ENCODE measurements around the gene CMAS.
"Not testable (repeated sequence)": the region's sequence is repeated elsewhere in the genome, so short reads cannot be mapped to it uniquely, and the experiment has no call there.

Gene CMAS

DNA sequence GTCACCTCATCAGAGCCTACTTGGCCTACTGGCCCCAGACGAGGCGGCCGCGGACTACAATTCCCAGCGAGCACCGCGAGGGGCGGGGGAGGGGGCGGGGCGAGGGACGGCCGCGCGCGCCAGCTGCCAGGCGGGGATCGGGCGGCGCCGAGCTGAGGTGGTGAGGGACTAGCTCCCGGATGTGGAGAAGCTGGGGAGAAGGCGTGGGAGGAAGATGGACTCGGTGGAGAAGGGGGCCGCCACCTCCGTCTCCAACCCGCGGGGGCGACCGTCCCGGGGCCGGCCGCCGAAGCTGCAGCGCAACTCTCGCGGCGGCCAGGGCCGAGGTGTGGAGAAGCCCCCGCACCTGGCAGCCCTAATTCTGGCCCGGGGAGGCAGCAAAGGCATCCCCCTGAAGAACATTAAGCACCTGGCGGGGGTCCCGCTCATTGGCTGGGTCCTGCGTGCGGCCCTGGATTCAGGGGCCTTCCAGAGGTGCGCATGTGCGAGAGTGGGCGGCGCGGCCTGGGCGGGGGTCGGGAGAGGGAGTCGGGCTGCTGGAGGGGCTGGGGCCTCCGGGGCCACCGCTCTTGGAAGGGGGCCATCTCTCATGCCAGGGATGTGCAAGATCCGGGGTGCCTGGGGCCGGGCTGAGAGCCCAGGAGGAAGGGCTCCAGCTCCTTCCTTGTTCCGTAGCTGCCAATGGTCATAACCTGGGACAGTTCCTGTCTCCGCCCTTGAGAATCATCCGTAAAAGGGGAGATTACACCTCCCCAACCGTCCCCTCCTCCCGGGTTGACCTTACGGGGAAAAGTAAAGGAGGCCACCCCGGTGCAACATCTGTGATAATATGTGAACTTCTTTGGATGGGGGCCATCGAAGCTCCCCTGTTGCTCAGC, at the start of gene CMAS:
Gene CMAS, plus strand, starts transcription at position 129 of the 878 bp plus-strand sequence. Its CDS starts 86 bp downstream, at position 215.
- Mint-ChIP-seq H3K4me3 (peak within 1 kb of the TSS; percentile 95 to 99 (median 97)), H3K36me3 (ENCODE audit: low read depth) (peaks cover 14% of the 10 kb centered on the region), H3K4me1 (peaks cover 30% of the 10 kb centered on the region), H3K27ac (peak within 1 kb of the TSS; percentile 75 to 96 (median 92)), H3K9me3 (no peaks in the 10 kb centered on the region), H3K27me3 (ENCODE audit: low read depth) (no peaks in the 10 kb centered on the region)
- TF ChIP-seq, protein P1, sequence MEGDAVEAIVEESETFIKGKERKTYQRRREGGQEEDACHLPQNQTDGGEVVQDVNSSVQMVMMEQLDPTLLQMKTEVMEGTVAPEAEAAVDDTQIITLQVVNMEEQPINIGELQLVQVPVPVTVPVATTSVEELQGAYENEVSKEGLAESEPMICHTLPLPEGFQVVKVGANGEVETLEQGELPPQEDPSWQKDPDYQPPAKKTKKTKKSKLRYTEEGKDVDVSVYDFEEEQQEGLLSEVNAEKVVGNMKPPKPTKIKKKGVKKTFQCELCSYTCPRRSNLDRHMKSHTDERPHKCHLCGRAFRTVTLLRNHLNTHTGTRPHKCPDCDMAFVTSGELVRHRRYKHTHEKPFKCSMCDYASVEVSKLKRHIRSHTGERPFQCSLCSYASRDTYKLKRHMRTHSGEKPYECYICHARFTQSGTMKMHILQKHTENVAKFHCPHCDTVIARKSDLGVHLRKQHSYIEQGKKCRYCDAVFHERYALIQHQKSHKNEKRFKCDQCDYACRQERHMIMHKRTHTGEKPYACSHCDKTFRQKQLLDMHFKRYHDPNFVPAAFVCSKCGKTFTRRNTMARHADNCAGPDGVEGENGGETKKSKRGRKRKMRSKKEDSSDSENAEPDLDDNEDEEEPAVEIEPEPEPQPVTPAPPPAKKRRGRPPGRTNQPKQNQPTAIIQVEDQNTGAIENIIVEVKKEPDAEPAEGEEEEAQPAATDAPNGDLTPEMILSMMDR (IDR thresholded peaks at IDR 0.05; ENCODE audit: unreplicated experiment in 3 of 3): no peak

DNA sequence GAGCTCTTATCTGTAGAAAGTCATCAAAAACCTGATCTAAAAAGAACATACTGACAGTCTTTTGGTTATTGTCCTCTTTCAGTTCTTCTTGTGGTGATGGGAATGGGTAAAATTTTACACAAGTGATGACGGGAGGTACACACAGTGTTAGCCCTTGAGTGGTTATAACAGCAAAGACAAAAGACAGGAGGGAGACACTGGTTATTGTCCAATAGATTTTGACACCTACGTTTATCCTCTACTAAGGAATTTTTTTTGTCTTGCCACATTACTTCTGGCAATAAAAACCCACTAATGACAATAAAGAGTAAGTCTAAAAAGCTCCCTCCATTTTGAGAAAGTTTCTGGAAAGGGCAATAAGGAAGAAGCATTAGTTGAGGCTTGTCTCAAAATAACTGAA, 47.7 kb upstream of the CMAS start:
- no peaks in the 10 kb centered on the region for H3K4me1 Mint-ChIP-seq
- TF ChIP-seq, protein P1 (IDR thresholded peaks at IDR 0.05; ENCODE audit: unreplicated experiment in 3 of 3): no peak
- H3K27ac Mint-ChIP-seq: no peak overlapping the region
- no peaks in the 10 kb centered on the region for H3K9me3 Mint-ChIP-seq
- H3K4me3 Mint-ChIP-seq: no peak overlapping the region
- no peaks in the 10 kb centered on the region for H3K36me3 Mint-ChIP-seq (ENCODE audit: low read depth)
- H3K27me3 Mint-ChIP-seq (ENCODE audit: low read depth): no peaks in the 10 kb centered on the region

DNA sequence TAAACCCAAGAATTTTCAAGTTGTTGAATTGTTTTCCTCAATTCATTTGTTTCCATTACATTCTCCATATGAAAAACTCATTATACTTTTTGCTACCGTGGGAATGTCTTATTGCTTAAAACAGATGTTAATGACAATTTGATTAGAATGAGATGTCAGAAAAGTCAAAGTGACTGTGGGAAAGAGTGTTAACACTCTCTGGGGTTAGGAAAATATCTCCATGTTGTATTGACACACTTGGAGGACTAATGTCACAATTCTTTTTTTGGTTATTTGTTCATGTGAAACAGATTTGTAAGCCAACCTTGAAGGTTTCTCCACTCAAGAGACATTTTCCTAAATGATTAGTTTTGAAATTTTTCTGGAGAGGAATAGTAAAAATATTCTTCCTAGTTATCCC, 47.2 kb upstream of the CMAS start:
- H3K4me1 Mint-ChIP-seq: no peaks in the 10 kb centered on the region
- TF ChIP-seq, protein P1 (IDR thresholded peaks at IDR 0.05; ENCODE audit: unreplicated experiment in 3 of 3): no peak
- no peaks in the 10 kb centered on the region for H3K9me3 Mint-ChIP-seq
- H3K27me3 Mint-ChIP-seq (ENCODE audit: low read depth): no peaks in the 10 kb centered on the region
- H3K4me3 Mint-ChIP-seq: no peak overlapping the region
- H3K36me3 Mint-ChIP-seq (ENCODE audit: low read depth): no peaks in the 10 kb centered on the region
- H3K27ac Mint-ChIP-seq: no peak overlapping the region

DNA sequence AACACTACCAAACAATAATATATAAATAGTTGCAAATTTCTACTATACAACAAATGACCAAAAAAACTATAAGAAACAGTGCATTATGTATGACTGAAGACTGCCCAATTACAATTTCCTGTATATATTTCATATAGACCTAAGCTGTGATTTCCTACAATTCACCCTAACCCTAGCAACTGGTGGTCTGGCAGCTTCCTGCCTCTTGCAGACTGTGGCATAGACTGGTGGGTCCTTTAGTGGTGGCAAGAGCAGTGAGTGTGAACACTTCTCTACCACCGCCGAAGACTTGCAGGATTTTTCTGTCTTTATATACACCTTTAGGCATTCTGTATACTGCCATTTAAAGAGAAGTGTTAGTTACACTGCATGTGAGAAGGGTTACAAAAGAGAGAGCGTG, 43.6 kb upstream of the CMAS start:
- H3K4me3 Mint-ChIP-seq: no peak overlapping the region
- no peaks in the 10 kb centered on the region for H3K4me1 Mint-ChIP-seq
- no peaks in the 10 kb centered on the region for H3K27me3 Mint-ChIP-seq (ENCODE audit: low read depth)

DNA sequence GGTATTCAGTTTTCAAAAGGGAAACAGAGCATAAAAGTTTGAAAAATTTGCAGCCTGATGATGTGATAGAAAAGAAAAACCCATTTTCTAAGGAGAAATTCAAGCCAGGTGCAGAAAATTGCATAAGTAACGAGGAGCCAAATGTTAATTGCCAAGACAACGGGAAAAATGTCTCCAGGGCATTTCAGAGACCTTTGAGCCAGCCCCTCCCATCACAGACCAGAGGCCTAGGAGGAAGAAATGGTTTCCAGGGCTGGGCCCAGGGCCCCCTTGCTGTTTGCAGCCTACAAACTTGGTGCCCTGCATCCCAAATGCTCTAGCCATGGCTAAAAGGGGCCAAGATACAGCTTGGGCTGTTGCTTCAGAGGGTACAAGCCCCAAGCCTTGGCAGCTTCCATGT, 38.2 kb upstream of the CMAS start:
- not testable (repeated sequence) for H3K4me3 Mint-ChIP-seq; H3K4me1 Mint-ChIP-seq; H3K27ac Mint-ChIP-seq; H3K27me3 Mint-ChIP-seq (ENCODE audit: low read depth); H3K36me3 Mint-ChIP-seq (ENCODE audit: low read depth)
- H3K9me3 Mint-ChIP-seq: peaks cover 14% of the 10 kb centered on the region

More for the DNA sequence above, 43.6 kb upstream of the CMAS start:
- TF ChIP-seq, protein P1 (IDR thresholded peaks at IDR 0.05; ENCODE audit: unreplicated experiment in 3 of 3): no peak
- Mint-ChIP-seq H3K9me3 (peaks cover 3% of the 10 kb centered on the region), H3K27ac (no peak overlapping the region), H3K36me3 (ENCODE audit: low read depth) (no peaks in the 10 kb centered on the region)

DNA sequence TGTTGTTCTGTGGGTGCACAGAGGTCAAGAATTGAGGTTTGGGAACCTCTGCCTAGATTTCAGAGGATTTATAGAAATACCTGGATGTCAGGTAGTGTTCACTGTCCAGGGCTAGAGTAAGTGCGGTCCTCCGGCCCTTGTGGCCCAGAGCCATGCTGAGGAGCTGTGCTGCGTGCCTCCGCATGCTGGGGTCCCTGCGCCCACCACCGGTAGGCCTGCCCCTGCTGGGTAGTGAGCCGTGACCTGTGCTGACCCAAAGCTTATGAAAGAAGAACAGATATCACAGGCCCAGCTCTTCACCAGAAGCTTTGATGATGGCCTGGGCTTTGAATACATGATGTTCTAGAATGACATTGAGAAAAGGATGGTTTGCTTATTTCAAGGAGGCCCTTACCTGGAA, 37.8 kb upstream of the CMAS start:
- Mint-ChIP-seq H3K9me3 (peaks cover 14% of the 10 kb centered on the region), H3K27me3 (ENCODE audit: low read depth) (no peaks in the 10 kb centered on the region), H3K4me3 (no peak overlapping the region), H3K4me1 (no peaks in the 10 kb centered on the region), H3K36me3 (ENCODE audit: low read depth) (no peaks in the 10 kb centered on the region), H3K27ac (no peak overlapping the region)
- TF ChIP-seq, protein P1 (IDR thresholded peaks at IDR 0.05; ENCODE audit: unreplicated experiment in 3 of 3): no peak

Measured in nephron (organoid).